GM12878 (cell line): ENCODE data around the gene NKTR.

Source experiments
- ATF3 ChIP-seq: IDR thresholded peaks from 2 replicates; pipeline ENCODE4 v1.6.1; 2011; ENCODE audit warnings: low read depth, mild to moderate bottlenecking, low read length, moderate library complexity, borderline replicate concordance; ENCODE audit errors: extremely low read depth
- CTCF ChIP-seq, 3 experiments: IDR thresholded peaks in 2 of 3; conservative IDR thresholded peaks in 1 of 3; 2 replicates each; pipeline ENCODE4 v1.5.1; 2011; ENCODE audit warnings: low read depth in 3 of 3, low read length in 3 of 3, mild to moderate bottlenecking in 3 of 3, control low read depth in 2 of 3, moderate library complexity in 2 of 3, inconsistent platforms in 1 of 3, mixed read lengths in 1 of 3; ENCODE audit not compliant: control insufficient read depth in 2 of 3, insufficient read depth in 1 of 3; ENCODE audit errors: extremely low read depth in 1 of 3
- EGR1 ChIP-seq, 2 experiments: IDR thresholded peaks; 1 replicate in 1 of 2; 2 replicates in 1 of 2; pipeline ENCODE4 v1.6.1; 2011 to 2012; ENCODE audit warnings: low read depth in 2 of 2, low read length in 2 of 2, borderline replicate concordance in 1 of 2, mild to moderate bottlenecking in 1 of 2, moderate library complexity in 1 of 2
- FOXM1 ChIP-seq: IDR thresholded peaks from 2 replicates; pipeline ENCODE4 v1.6.1; 2012; ENCODE audit warnings: low read depth, mild to moderate bottlenecking, inconsistent platforms, low read length, moderate library complexity
- NFIC ChIP-seq: IDR thresholded peaks from 2 replicates; pipeline ENCODE4 v1.6.1; 2012; ENCODE audit warnings: low read depth, mild to moderate bottlenecking, inconsistent platforms, low read length, moderate library complexity
- NR2C1 ChIP-seq: fragments of 450-650 bp; IDR thresholded peaks from 2 replicates; pipeline ENCODE4 v1.6.1; 2017; ENCODE audit warnings: antibody characterized with exemption, mild to moderate bottlenecking, moderate library complexity
- PML ChIP-seq: IDR thresholded peaks from 2 replicates; pipeline ENCODE4 v1.6.1; 2012; ENCODE audit warnings: low read length, inconsistent platforms
- POLR2A ChIP-seq: IDR thresholded peaks from 2 replicates; pipeline ENCODE4 v1.6.1; 2011; ENCODE audit warnings: low read depth, mild to moderate bottlenecking, low read length
- SUZ12 ChIP-seq: fragments of 200-600 bp; sonication (generic); IDR thresholded peaks from one replicate; pipeline ENCODE4 v1.6.1; 2018; ENCODE audit warnings: antibody characterized with exemption, mild to moderate bottlenecking; ENCODE audit not compliant: unreplicated experiment
- USF1 ChIP-seq: IDR thresholded peaks from 2 replicates; pipeline ENCODE4 v1.6.1; 2011; ENCODE audit warnings: borderline replicate concordance, low read depth, mild to moderate bottlenecking, moderate library complexity, mixed read lengths, low read length; ENCODE audit not compliant: insufficient read depth; ENCODE audit errors: extremely low read length
- ZBTB33 ChIP-seq: fragments of 450-650 bp; IDR thresholded peaks from 2 replicates; pipeline ENCODE4 v1.6.1; 2017; ENCODE audit warnings: mild to moderate bottlenecking
- ZNF274 ChIP-seq: IDR thresholded peaks from one replicate; pipeline ENCODE4 v1.8.0; 2011; ENCODE audit not compliant: insufficient read length, insufficient read depth

GRCh38 chr3:42655331-42655888 is 54.9 kb downstream of the NKTR start:
- TF ChIP-seq PML (no peak), EGR1 (IDR thresholded peaks at IDR 0.05; ENCODE audit: borderline replicate concordance in 1 of 2, low read depth in 2 of 2, low read length in 2 of 2) (no peak), CTCF (IDR thresholded peaks at IDR 0.05 in 2 of 3, conservative IDR thresholded peaks at IDR 0.05 in 1 of 3; ENCODE audit: control insufficient read depth in 2 of 3, extremely low read depth in 1 of 3, insufficient read depth in 1 of 3, low read depth in 3 of 3, low read length in 3 of 3) (no peak), NFIC (no peak), NR2C1 (no peak), ZNF274 (no peak), ATF3 (no peak), POLR2A (no peak), USF1 (no peak), ZBTB33 (no peak), SUZ12 (no peak), FOXM1 (no peak)
